WTC11 (cell line): ENCODE measurements around the gene RPS6KA2. TPM values are rescaled to one million over a fixed set of nuclear protein-coding genes. Genes with fewer than 3 reads are reported as not detected.

Experiments used
- ATAC-seq: fragments of 200-7000 bp; cut with Tn5 transposase; 2 replicates; pipeline ENCODE4 v1.10.0; 2021; ENCODE audit warnings: mild to moderate bottlenecking, moderate library complexity
- CTCF ChIA-PET: fragments of 300-600 bp; sonication (Branson Sonifier 250); formaldehyde crosslinking; loops from one replicate; lab custom pipeline; 2021; ENCODE audit warnings: antibody characterized with exemption; lab: Charles Lee
- POLR2A ChIA-PET: fragments of 350-600 bp; sonication (Branson Sonifier 250); formaldehyde crosslinking; loops from one replicate; lab custom pipeline; 2021; ENCODE audit warnings: antibody characterized with exemption; lab: Charles Lee
- DNase-seq: peaks from one replicate; pipeline ENCODE4 v3.0.0; 2021; ENCODE audit warnings: low spot score
- H3K27ac Mint-ChIP-seq: 2 replicates; pipeline ENCODE4 v1.8.0; 2021; ENCODE audit warnings: mixed read lengths
- H3K27me3 Mint-ChIP-seq: 2 replicates; pipeline ENCODE4 v1.8.0; 2021; ENCODE audit warnings: low read depth, mild to moderate bottlenecking, moderate library complexity, mixed read lengths
- H3K36me3 Mint-ChIP-seq: 2 replicates; pipeline ENCODE4 v1.8.0; 2021; ENCODE audit warnings: mixed read lengths
- H3K4me1 Mint-ChIP-seq: 2 replicates; pipeline ENCODE4 v1.8.0; 2022; ENCODE audit warnings: mixed read lengths
- H3K4me3 Mint-ChIP-seq: 2 replicates; pipeline ENCODE4 v1.8.0; 2021; ENCODE audit warnings: mild to moderate bottlenecking, moderate library complexity, mixed read lengths
- H3K9me3 Mint-ChIP-seq: 2 replicates; pipeline ENCODE4 v1.8.0; 2021; ENCODE audit warnings: mixed read lengths
- ELF4 ChIP-seq: sonication (generic); formaldehyde crosslinking; IDR thresholded peaks from 2 replicates; pipeline ENCODE4 v1.8.1; 2022; ENCODE audit warnings: low read depth, mild to moderate bottlenecking, moderate library complexity, missing genetic modification reagents
- ETV6 ChIP-seq: sonication (generic); formaldehyde crosslinking; IDR thresholded peaks from 2 replicates; pipeline ENCODE4 v1.8.1; 2022; ENCODE audit warnings: mild to moderate bottlenecking, missing genetic modification reagents
- FOXK1 ChIP-seq: sonication (generic); formaldehyde crosslinking; IDR thresholded peaks from 2 replicates; pipeline ENCODE4 v1.8.0; 2022; ENCODE audit warnings: mild to moderate bottlenecking, moderate library complexity, missing genetic modification reagents
- FOXP1 ChIP-seq: sonication (generic); formaldehyde crosslinking; IDR thresholded peaks from 2 replicates; pipeline ENCODE4 v1.8.0; 2022; ENCODE audit warnings: missing genetic modification reagents, mild to moderate bottlenecking, moderate library complexity, borderline replicate concordance
- MLX ChIP-seq: sonication (generic); formaldehyde crosslinking; IDR thresholded peaks from 2 replicates; pipeline ENCODE4 v1.8.1; 2023; ENCODE audit warnings: mild to moderate bottlenecking, missing genetic modification reagents, moderate library complexity
- NFATC4 ChIP-seq: fragments of 250-450 bp; sonication (Bioruptor Pico); IDR thresholded peaks from 2 replicates; pipeline ENCODE4 v1.9.0; 2021; ENCODE audit warnings: mild to moderate bottlenecking
- RELA ChIP-seq: sonication (generic); formaldehyde crosslinking; IDR thresholded peaks from 2 replicates; pipeline ENCODE4 v1.8.1; 2022; ENCODE audit warnings: missing genetic modification reagents, mild to moderate bottlenecking, borderline replicate concordance
- SMAD4 ChIP-seq: sonication (generic); formaldehyde crosslinking; IDR thresholded peaks from 2 replicates; pipeline ENCODE4 v1.8.0; 2022; ENCODE audit warnings: mild to moderate bottlenecking, missing genetic modification reagents
- TCF7 ChIP-seq: sonication (generic); formaldehyde crosslinking; IDR thresholded peaks from 2 replicates; pipeline ENCODE4 v1.8.0; 2022; ENCODE audit warnings: mild to moderate bottlenecking, low read depth, missing genetic modification reagents, moderate library complexity
- TEAD4 ChIP-seq: sonication (generic); formaldehyde crosslinking; IDR thresholded peaks from 2 replicates; pipeline ENCODE4 v1.8.0; 2022; ENCODE audit warnings: mild to moderate bottlenecking, missing genetic modification reagents
- ZNF232 ChIP-seq: sonication (generic); formaldehyde crosslinking; IDR thresholded peaks from 2 replicates; pipeline ENCODE4 v1.8.0; 2022; ENCODE audit warnings: mild to moderate bottlenecking, missing genetic modification reagents
- ZNF396 ChIP-seq: fragments of 250-450 bp; sonication (Bioruptor Pico); IDR thresholded peaks from 2 replicates; pipeline ENCODE4 v1.8.0; 2021; ENCODE audit warnings: mild to moderate bottlenecking, moderate library complexity, borderline replicate concordance
- ZNF512 ChIP-seq: sonication (generic); formaldehyde crosslinking; IDR thresholded peaks from 2 replicates; pipeline ENCODE4 v1.8.1; 2022; ENCODE audit warnings: missing genetic modification reagents, borderline replicate concordance
- ZSCAN18 ChIP-seq: fragments of 250-450 bp; sonication (Bioruptor Pico); IDR thresholded peaks from 2 replicates; pipeline ENCODE4 v2.1.2; 2022; ENCODE audit warnings: mild to moderate bottlenecking, moderate library complexity
- total RNA-seq: library from RNA; stranded (reverse); gene quantifications from 3 replicates; pipeline ENCODE4 v1.2.3, GENCODE V29; 2021
- TF ChIP-seq, protein P1 (sequence below): sonication (generic); formaldehyde crosslinking; conservative IDR thresholded peaks from 2 replicates; pipeline ENCODE4 v1.8.1; 2023; ENCODE audit warnings: mild to moderate bottlenecking, low read depth, missing genetic modification reagents, moderate library complexity
- TF ChIP-seq, protein P2 (sequence below): fragments of 250-450 bp; sonication (Bioruptor Pico); IDR thresholded peaks from 2 replicates; pipeline ENCODE4 v1.9.0; 2021; ENCODE audit warnings: mild to moderate bottlenecking, borderline replicate concordance
- TF ChIP-seq, protein P3 (sequence below): fragments of 250-450 bp; sonication (Bioruptor Pico); IDR thresholded peaks from 2 replicates; pipeline ENCODE4 v1.8.0; 2021; ENCODE audit warnings: mild to moderate bottlenecking
- TF ChIP-seq, protein P4 (sequence below): sonication (generic); formaldehyde crosslinking; IDR thresholded peaks from 2 replicates; pipeline ENCODE4 v1.8.1; 2023; ENCODE audit warnings: mild to moderate bottlenecking, moderate library complexity, missing genetic modification reagents
- TF ChIP-seq, protein P5 (sequence below): sonication (generic); formaldehyde crosslinking; IDR thresholded peaks from 2 replicates; pipeline ENCODE4 v1.8.1; 2022; ENCODE audit warnings: low read depth, mild to moderate bottlenecking, moderate library complexity, missing genetic modification reagents, borderline replicate concordance

RPS6KA2 gene
- total RNA-seq, 1 experiment from 2014 or later = 24.2 TPM

DNA sequence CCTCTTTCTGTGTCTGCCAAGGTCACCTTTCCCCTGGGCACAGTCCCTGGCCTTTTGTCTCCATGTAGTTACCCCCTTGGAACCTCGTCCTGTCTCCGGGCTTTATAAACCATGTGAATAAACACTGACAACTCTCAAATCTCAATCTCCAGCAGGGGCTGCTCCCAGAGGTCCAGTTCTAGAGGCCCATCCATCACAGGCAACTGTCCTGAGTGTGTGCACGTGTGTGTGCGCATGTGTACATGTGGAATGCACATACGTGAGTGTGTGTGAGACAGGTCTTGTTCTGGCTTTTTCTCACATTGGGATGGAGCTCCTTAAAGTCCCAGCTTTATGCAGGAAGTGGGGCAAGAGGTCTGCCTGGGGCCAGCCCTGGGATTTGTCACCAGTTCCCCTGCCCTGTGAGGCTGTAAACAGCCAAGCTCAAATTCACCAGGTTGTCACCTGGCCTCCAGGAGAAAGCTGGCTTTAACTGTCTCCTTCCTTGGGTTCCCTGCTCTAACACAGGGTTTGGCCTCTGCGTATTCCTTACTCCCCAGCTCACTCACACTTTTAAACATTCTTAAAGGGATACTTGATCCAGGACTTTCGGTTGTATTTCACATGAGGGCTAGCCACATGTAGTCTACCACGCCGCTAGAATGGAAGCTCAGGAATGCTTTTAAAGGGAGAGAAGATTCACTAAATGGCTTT, 83.3 kb downstream of the RPS6KA2 start:
- Mint-ChIP-seq H3K36me3 (no peaks in the 10 kb centered on the region), H3K4me3 (no peak overlapping the region), H3K27ac (peak overlapping the region; percentile 43; the same call in 1 of the 2 replicates), H3K4me1 (peaks cover 50% of the 10 kb centered on the region), H3K27me3 (no peaks in the 10 kb centered on the region), H3K9me3 (no peaks in the 10 kb centered on the region)
- TF ChIP-seq ETV6 (CRISPR knock-in tag) (no peak), ZNF512 (CRISPR knock-in tag) (no peak), RELA (CRISPR knock-in tag) (no peak), FOXK1 (CRISPR knock-in tag) (no peak), ELF4 (CRISPR knock-in tag) (no peak), FOXP1 (no peak), TEAD4 (CRISPR knock-in tag) (no peak), TCF7 (CRISPR knock-in tag) (no peak), SMAD4 (no peak), ZNF232 (CRISPR knock-in tag) (no peak)
- TF ChIP-seq, protein P1, sequence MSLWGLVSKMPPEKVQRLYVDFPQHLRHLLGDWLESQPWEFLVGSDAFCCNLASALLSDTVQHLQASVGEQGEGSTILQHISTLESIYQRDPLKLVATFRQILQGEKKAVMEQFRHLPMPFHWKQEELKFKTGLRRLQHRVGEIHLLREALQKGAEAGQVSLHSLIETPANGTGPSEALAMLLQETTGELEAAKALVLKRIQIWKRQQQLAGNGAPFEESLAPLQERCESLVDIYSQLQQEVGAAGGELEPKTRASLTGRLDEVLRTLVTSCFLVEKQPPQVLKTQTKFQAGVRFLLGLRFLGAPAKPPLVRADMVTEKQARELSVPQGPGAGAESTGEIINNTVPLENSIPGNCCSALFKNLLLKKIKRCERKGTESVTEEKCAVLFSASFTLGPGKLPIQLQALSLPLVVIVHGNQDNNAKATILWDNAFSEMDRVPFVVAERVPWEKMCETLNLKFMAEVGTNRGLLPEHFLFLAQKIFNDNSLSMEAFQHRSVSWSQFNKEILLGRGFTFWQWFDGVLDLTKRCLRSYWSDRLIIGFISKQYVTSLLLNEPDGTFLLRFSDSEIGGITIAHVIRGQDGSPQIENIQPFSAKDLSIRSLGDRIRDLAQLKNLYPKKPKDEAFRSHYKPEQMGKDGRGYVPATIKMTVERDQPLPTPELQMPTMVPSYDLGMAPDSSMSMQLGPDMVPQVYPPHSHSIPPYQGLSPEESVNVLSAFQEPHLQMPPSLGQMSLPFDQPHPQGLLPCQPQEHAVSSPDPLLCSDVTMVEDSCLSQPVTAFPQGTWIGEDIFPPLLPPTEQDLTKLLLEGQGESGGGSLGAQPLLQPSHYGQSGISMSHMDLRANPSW (CRISPR knock-in tag) = no peak
- TF ChIP-seq, protein P2, sequence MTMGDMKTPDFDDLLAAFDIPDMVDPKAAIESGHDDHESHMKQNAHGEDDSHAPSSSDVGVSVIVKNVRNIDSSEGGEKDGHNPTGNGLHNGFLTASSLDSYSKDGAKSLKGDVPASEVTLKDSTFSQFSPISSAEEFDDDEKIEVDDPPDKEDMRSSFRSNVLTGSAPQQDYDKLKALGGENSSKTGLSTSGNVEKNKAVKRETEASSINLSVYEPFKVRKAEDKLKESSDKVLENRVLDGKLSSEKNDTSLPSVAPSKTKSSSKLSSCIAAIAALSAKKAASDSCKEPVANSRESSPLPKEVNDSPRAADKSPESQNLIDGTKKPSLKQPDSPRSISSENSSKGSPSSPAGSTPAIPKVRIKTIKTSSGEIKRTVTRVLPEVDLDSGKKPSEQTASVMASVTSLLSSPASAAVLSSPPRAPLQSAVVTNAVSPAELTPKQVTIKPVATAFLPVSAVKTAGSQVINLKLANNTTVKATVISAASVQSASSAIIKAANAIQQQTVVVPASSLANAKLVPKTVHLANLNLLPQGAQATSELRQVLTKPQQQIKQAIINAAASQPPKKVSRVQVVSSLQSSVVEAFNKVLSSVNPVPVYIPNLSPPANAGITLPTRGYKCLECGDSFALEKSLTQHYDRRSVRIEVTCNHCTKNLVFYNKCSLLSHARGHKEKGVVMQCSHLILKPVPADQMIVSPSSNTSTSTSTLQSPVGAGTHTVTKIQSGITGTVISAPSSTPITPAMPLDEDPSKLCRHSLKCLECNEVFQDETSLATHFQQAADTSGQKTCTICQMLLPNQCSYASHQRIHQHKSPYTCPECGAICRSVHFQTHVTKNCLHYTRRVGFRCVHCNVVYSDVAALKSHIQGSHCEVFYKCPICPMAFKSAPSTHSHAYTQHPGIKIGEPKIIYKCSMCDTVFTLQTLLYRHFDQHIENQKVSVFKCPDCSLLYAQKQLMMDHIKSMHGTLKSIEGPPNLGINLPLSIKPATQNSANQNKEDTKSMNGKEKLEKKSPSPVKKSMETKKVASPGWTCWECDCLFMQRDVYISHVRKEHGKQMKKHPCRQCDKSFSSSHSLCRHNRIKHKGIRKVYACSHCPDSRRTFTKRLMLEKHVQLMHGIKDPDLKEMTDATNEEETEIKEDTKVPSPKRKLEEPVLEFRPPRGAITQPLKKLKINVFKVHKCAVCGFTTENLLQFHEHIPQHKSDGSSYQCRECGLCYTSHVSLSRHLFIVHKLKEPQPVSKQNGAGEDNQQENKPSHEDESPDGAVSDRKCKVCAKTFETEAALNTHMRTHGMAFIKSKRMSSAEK (CRISPR knock-in tag) = no peak
- no peak for DNase-seq
- ATAC-seq = no peak
- CTCF ChIA-PET = interaction anchor here (1.2 kb wide), 1 partner anchor 10 kb away, joined by 3 read pairs; no protein-coding TSS in a partner anchor
- POLR2A ChIA-PET = interaction anchor here (0.7 kb wide), 1 partner anchor 29 kb away, joined by 3 read pairs; no protein-coding TSS in a partner anchor

- no peak overlapping the region for H3K4me3 Mint-ChIP-seq
- H3K27me3 Mint-ChIP-seq = no peaks in the 10 kb centered on the region
- H3K27ac Mint-ChIP-seq = peak overlapping the region; percentile 82; the same call in 1 of the 2 replicates
- CTCF ChIA-PET = interaction anchor here (2.0 kb wide), 1 partner anchor 30 kb away, joined by 7 read pairs; no protein-coding TSS in a partner anchor
- ATAC-seq (peak; percentile 86), DNase-seq (peak; percentile 59)
- no peaks in the 10 kb centered on the region for H3K36me3 Mint-ChIP-seq
- H3K4me1 Mint-ChIP-seq = peaks cover 50% of the 10 kb centered on the region
- POLR2A ChIA-PET = interaction anchor here (1.6 kb wide), 1 partner anchor 84 kb away, joined by 5 read pairs; the partner anchor contains the start of gene RPS6KA2
- no peaks in the 10 kb centered on the region for H3K9me3 Mint-ChIP-seq
- TF ChIP-seq ZNF396 (CRISPR knock-in tag) = no peak
- TF ChIP-seq, protein P3, sequence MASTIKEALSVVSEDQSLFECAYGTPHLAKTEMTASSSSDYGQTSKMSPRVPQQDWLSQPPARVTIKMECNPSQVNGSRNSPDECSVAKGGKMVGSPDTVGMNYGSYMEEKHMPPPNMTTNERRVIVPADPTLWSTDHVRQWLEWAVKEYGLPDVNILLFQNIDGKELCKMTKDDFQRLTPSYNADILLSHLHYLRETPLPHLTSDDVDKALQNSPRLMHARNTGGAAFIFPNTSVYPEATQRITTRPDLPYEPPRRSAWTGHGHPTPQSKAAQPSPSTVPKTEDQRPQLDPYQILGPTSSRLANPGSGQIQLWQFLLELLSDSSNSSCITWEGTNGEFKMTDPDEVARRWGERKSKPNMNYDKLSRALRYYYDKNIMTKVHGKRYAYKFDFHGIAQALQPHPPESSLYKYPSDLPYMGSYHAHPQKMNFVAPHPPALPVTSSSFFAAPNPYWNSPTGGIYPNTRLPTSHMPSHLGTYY (CRISPR knock-in tag) = no peak
- TF ChIP-seq, protein P4, sequence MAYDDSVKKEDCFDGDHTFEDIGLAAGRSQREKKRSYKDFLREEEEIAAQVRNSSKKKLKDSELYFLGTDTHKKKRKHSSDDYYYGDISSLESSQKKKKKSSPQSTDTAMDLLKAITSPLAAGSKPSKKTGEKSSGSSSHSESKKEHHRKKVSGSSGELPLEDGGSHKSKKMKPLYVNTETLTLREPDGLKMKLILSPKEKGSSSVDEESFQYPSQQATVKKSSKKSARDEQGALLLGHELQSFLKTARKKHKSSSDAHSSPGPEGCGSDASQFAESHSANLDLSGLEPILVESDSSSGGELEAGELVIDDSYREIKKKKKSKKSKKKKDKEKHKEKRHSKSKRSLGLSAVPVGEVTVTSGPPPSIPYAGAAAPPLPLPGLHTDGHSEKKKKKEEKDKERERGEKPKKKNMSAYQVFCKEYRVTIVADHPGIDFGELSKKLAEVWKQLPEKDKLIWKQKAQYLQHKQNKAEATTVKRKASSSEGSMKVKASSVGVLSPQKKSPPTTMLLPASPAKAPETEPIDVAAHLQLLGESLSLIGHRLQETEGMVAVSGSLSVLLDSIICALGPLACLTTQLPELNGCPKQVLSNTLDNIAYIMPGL (CRISPR knock-in tag) = no peak
- no peak for TF ChIP-seq MLX
- TF ChIP-seq ZSCAN18 (CRISPR knock-in tag) = no peak
- TF ChIP-seq NFATC4 = no peak
- TF ChIP-seq, protein P5, sequence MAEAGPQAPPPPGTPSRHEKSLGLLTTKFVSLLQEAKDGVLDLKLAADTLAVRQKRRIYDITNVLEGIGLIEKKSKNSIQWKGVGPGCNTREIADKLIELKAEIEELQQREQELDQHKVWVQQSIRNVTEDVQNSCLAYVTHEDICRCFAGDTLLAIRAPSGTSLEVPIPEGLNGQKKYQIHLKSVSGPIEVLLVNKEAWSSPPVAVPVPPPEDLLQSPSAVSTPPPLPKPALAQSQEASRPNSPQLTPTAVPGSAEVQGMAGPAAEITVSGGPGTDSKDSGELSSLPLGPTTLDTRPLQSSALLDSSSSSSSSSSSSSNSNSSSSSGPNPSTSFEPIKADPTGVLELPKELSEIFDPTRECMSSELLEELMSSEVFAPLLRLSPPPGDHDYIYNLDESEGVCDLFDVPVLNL (CRISPR knock-in tag) = no peak
Measured at GRCh38 chr6:166542580-166542912, 84.5 kb downstream of the RPS6KA2 start.
